GM21528 (cell line): ENCODE data around the gene RGS12.

Experiments
- ATAC-seq: cut with Tn5 transposase; IDR thresholded peaks from one replicate; pipeline ENCODE4 v1.9.1; 2021; ENCODE audit warnings: mild to moderate bottlenecking, moderate library complexity; ENCODE audit not compliant: unreplicated experiment, low FRiP score

The RGS12 gene

DNA sequence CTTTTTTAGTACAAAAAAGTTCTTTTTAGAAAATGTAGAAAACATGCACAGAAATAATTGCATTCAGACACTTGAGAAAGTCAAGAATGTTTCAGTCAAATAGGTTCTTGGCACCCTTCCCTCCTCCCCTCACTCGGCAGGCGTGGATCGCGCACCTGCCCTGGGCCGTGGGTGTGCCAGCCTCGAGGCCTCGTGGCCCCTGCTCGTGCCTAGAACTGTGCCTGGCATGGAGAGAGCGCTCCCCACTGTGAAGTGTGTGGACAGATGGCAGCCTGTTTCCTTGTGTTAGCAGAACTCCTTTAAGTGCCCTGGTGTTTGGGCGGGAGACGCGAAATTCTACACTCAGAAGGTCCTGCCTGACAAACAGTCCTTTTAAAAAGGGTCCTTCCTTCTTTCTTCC is 14.7 kb downstream of the RGS12 start:
- no peak for ATAC-seq

DNA sequence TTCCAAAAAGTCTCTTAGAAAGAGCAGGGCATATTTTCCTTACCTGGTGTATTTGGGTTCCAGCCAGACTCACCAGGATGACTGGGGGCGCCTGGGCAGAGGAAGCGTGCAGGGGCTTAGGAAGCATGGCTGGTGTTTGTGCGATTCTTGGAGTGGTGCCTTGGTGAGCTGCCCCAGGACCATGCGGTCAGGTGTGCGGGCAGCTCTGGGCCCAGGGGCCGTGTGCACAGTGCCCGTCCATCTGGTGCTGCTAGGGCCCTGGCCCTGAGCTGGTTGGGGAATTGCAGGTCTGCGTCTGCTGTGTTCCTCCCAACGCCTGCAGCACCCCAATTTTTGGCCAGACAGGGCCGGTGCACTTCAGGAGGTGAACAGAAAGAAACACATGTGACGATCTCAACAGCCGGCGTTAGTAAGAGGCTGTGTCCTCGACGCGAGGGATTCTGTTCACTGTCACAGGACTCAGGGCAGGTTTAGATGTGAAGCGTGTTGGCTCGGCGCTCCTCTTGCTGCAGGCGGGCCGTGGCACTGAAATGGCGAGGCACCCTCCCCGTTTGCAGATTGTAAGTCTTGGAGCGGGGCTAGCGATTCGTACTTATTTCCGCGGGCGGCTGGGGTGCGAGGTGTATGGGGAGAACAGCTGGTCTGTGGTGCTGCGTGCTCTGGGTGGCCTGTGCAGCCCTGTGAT is 15.2 kb downstream of the RGS12 start:
- ATAC-seq: no peak

DNA sequence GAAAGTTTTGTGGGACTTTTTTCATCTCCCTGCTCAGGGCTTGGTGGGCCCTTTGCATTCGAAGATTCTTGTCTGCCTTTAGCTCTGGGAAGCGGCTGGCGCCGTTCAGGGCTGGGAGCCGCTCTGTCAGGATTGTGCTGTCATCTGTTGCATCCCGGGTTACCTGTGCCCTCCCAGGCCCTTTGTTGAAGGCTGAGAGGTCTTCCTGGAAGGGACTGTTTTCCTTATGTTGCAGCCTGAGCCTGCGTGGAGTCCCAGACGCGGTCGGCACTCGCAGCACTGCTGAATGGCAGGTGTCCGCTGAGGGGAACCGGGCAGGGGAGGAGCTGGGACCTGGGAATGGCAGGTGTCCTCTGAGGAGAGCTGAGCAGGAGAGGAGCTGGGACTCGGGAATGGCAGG is 15.9 kb downstream of the RGS12 start:
- no peak for ATAC-seq

DNA sequence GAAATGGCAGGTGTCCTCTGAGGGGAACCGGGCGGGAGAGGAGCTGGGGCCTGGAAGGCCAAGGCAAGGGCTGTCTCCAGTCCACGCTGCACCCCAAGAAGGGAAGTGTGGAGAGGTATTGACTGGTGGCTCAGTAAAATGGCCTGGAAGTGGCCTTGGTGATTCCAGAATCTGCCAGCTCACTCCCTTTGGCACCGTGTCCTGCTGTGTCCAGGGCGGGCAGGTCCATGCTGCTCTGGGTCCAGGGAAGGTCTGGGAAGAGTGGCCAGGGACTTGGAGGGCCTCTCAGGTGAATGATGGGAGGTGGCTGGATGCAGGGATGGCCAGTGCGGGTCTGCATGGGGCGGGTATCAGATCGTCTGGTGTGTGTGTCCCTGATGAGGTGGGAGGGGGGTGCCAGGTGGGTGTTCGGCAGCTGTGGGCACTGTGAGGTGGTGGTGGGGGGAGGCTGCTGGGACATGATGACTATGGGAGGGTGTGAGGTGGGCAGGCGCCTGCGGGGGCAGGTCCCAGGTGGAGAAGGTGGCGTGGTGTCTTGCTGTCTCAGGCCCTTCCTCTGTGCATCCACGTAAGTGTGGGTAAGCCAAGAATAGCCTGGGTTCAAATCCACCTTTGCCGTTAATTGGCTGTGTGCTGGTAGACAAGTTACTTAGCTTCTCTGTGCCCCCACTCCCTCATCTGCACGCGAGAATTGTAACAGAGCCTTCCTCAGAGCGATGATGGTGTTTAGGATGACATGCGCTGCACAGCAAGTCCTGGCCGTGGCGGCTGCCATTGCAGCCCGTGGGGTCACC is 17.7 kb downstream of the RGS12 start:
- no peak for ATAC-seq

DNA sequence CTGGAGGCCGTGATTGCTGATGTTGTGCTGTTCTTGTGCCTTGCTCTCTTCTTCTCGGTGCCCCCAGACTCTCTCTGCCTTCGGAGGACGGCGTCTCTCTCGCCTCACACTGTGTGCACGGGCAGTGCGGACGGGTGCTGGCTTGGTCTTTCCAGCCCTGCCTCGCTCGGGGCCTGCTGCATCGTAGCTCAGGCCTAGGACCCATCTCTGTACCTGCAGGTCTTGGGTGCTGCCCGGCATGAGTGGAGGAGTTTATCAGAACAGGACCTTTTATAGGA is 18.2 kb downstream of the RGS12 start:
- ATAC-seq: no peak

DNA sequence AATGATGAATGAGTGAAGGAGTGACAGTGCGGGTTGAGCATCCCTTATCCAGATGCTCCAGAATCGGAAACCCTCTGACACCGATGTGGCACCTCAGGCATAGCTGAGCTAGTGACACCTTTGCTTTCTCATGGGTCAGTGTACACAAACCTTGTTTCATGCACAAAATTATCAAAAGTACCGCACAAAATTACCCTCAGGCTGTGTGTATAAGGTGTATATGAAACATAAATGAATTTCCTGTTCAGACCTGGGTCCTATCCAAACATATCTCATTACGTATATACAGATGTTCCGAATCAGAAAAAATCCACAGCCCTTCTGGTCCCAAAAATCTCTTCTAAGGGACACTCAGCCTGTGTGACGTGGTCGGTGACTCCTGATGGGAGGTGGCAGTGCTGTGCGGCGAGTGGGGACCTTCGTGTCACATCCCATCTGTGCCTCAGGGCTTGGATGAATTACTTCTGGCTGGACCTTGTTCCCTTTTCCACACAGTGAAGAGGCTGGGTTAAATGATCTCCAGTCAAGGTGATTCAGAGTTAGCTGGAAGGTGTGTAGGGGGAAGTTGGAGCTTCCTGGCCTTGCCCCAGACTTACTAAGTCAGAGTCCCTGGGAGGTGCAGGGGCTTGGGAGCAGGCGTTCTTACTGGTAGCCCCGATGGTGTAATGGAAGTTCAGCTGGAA is 18.8 kb downstream of the RGS12 start:
- no peak for ATAC-seq

DNA sequence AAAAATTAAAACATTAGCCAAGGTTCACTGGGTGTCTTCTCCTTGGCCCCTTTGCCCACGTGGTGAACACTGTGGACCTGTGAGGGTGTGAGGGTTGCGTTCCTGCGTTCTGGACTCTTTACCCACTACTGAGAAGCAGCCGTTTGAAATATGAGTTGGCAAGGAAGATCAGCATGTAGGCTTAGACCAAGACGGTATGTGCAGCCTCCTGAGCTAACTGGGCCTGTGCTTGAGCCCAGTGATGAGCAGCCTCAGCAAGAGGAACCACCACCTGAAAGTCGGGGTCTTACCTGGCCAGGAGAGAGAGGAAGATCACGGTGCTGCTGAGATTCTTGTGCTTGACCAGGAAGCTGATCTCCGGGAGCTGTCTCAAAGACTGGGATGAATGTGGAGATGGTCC is 19.5 kb downstream of the RGS12 start:
- no peak for ATAC-seq

DNA sequence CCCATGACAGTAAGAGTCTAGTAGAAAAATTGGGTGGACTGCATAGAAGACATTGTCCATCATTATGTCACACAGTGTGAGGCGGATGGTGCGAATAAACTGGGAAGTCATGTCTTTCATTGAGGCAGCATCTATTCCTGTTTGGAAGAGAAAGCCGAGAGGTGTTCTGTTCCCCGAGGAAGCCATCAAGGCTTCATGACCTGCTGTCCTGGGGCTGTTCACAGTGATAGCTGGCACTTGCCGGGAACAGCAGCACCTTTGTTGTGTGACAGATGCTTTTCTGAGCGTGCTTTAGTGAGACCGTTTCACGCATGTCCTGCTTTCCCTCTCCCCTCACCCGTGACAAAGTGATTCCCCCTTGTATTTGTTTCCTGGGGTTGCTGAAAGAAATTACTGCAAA is 20.3 kb downstream of the RGS12 start:
- no peak for ATAC-seq

DNA sequence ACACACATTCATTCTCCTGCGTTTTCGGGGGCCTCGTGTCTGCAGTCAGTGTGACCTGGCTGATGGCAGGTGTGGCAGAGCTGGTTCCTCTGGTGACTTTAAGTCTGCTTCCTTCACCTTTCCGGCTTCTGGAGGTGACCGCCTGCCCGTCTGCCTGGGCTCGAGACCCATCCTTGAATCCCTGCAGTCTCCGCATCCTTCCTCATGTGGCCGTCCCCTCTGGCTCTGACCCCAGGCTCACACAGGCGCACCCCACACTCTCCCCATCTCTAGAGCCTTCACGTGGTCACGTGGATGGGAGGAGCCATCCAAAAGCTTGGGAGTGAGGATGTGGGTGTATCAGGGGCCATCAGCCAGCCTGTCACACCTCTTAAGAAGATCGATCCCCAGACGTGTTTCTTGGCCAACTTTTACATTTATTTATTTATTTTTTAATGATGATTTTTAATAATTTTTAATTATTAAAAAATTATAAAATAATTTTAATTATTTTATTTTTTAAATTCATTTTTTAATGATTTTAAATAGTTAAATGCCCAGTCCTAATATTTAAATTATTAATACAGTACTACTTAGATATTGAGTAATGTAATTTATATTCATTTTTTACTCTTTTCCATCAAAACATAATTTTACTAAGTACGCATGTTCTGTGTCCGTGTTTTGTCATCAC is 20.9 kb downstream of the RGS12 start:
- no peak for ATAC-seq

DNA sequence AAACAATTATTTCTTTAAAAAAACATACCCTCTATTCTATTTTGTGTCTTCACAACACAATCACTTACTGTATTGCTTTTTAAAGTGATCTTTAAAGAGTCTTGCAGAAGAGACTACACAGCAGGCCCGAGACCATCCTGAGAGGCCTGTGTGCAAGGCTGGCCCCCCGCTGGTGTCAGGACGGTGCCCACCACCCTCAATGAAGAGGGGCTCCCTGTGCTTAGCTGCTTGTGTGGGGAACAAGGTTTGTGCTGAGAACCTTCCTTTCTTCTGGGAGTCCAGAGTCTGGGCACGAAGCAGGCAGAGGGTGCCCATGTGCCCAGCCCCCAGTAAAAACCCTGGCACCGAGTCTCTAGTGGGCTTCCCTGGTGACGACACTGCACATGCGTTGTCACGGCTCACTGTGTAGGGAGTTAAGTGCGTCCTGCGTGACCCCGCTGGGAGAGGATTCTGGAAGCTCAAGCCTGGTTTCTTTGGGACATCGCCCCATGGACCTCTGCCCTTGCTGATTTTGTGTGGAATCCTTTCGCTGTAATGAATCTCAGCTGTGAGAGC is 22.0 kb downstream of the RGS12 start:
- ATAC-seq: no peak

DNA sequence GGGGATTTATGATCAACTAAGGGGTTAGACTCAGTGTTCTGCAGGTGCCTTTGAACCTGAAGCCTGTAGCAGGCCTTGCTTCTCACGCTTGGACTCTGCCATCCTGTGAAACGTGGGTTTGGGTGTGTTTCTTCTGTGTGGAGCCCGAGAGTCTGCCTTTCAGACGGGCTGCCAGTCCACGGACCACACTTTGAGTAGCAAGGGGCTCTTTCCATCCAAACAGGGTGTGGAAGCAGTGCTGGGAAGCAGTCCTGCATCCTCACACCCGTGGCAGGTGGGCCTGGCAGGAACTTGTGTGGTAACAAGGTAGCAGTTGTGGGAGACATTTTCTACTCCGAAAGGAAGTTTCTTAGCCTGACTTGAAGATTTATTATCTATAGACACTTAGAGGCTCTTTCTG is 22.7 kb downstream of the RGS12 start:
- ATAC-seq: no peak

DNA sequence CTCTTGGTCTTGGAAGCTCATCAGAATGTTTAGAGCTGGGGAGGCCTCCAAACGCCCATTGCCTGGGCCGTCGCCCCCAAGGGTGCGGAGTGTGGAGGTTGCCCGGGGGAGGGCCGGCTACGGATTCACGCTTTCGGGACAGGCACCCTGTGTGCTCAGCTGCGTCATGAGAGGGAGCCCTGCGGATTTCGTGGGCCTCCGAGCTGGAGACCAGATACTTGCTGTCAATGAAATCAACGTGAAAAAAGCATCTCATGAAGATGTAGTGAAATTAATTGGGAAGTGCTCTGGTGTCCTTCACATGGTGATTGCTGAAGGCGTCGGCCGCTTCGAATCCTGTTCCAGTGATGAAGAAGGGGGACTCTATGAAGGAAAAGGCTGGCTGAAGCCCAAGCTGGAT is 23.3 kb downstream of the RGS12 start:
- no peak for ATAC-seq

DNA sequence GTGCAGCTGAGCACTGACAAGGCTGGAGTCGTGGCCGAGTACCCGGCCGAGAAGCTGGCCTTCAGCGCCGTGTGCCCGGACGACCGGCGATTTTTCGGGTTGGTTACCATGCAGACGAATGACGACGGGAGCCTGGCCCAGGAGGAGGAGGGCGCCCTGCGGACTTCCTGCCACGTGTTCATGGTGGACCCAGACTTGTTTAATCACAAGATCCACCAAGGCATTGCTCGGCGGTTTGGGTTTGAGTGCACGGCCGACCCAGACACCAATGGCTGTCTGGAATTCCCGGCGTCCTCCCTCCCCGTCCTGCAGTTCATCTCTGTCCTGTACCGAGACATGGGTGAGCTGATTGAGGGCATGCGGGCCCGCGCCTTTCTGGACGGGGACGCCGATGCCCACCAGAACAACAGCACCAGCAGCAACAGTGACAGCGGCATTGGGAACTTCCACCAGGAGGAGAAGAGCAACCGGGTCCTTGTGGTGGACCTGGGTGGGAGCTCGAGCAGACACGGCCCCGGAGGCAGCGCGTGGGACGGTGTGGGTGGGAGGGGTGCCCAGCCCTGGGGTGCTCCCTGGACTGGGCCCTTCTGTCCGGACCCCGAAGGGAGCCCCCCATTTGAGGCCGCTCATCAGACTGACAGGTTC is 24.3 kb downstream of the RGS12 start:
- no peak for ATAC-seq

DNA sequence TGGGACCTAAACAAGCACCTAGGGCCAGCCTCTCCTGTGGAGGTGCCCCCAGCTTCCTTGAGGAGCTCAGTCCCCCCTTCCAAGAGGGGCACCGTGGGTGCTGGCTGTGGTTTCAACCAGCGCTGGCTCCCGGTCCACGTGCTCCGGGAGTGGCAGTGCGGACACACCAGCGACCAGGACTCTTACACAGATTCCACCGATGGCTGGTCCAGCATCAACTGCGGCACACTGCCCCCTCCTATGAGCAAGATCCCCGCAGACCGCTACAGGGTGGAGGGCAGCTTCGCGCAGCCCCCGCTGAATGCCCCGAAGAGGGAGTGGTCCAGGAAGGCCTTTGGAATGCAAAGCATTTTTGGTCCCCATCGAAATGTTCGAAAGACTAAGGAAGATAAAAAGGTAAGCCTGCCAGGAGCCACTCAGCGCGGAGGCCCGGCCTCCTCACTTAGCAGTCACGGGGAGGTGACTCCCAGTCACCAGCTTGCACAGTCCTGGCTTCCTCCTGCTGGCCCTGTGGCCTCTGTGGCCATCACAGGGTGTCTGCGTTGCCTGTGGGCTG is 24.9 kb downstream of the RGS12 start:
- ATAC-seq: no peak

DNA sequence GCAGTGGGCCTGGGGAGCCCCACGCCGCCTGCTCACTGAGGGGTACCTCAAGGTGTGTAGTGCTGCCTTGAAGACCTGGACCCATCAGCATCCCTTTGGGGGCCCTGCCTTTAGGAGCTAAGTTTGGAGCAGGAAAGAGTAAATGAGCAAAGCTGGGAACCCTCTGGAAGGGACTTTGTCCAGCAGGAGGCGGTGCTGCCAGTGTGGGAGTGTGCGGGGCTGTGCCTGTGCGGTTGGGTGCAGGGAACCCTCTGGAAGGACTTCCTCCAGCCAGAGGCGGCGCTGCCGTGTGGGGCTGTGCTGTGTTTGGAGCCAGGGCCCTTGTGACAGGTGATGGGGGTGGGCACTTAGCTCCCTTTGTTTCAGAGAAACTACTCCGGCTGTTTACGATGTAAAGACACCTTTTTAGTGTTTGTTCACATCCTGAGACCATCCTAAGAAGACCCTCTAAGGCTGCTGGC is 25.8 kb downstream of the RGS12 start:
- no peak for ATAC-seq

DNA sequence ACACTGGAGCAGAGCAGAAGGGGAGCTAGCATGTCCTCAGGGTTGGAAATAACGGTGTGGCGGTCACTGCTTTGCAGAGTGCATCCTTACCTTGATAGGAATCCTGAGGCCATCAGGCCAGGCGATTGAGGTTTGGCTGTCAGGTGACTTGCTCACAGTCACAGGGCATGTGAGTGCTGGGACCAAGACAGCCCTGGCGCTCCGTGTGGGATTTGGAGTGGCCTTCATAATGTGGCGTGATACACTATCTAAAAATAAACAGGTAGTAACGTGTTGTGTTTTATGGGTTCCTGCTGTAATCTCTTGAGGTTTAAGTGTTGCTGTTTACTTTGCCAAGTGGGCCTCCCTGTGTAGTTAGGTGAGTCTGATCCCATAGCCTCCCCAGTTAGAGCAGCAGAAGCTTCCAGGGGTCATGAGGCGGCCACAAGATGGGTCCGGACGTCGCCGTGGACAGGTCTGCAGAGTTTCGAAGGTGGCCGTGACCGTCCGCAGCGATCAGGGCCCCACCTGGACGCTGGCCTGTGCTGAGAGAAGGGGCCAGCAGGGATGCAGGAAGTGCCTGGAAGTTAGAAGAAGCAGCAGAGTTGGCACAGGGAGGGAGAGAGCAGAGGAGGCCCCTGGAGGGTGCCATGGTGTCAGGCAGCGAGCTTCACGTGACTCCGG is 27.7 kb downstream of the RGS12 start:
- ATAC-seq: no peak

DNA sequence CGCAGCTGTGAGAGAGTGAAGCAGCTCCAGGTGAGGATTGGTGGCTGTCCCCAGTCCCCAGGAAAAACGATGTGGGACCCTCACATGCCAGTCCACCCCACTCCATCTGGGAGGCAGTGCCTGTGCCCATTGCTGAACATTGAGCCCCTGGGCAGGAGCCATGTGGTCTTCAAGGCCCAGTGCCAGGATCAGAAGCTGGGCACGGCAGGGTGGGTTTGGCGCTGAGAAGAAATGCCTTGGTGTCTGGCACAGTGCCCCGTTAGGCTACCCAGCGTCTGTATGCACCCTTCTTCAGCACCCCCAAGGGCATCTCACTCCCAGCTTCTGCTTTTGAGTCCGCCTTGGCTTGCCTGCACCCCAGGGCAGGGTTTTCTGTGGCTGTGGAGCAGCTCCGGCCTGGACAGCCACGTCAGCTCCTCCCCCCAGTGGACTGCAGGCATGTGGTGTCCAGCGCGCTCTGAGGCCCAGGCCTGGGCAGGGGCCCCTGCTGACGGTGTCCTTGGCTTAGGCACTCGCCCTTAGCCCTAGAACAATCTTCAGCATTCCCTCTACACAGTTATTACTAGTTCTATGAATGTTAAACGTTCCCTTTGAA is 28.6 kb downstream of the RGS12 start:
- ATAC-seq: no peak

DNA sequence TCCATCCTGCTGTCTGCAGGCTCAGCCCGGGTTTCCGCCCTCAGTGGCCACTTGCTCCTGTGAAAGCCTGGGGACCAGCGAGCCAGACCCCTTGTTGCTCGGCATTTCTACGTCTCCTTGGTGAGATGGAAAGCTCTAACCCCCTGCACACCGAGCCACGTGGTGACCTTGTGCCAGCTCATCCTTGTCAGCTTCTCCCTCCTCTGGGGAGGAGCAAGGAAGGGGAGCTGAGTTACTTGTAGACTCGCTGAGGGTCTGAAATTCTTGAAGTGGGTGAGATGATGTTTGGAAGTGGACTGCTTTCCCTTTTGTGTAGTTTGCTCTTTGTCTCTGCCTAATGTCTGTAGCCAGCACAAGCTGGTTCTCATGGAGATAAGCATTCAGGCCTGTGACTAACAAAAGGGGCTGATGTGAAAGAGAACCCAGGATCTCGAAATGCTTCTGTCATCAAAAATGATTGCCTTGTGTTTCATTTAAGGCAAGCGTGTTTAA is 29.3 kb downstream of the RGS12 start:
- no peak for ATAC-seq

DNA sequence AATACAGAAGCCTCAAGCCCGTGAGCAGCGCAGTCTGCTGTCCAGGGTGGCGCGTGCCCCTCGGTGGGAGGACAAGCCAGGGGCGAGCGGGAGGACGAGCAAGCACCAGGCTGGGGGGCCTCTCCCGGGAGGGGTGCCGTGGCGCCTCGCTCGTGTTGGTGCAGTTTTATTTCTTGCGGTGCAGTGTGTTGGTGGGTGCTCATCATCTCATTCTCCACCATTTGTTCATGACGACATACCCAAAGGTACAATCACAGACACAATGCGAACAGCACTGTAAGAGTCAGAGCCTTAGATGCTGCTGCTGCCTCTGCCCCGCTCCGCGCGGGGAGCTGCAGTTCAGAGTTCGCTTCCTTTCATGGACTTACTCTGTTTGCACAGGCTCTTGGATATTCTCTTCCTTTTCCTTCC is 30.3 kb downstream of the RGS12 start:
- ATAC-seq: no peak
